H1 (cell line): ENCODE measurements around the gene PCDHA1. TPM values are rescaled to one million over a fixed set of nuclear protein-coding genes. Genes with fewer than 3 reads are reported as not detected.
A peak's percentile ranks its signal among the peaks of the same experiment; 100 is the strongest.

Experiments
- CTCF ChIA-PET: fragments of 300-600 bp; sonication (Branson Sonifier 250); formaldehyde crosslinking; loops from one replicate; lab custom pipeline; 2021; ENCODE audit not compliant: partially characterized antibody; lab: Charles Lee
- POLR2A ChIA-PET: fragments of 300-600 bp; sonication (Branson Sonifier 250); formaldehyde crosslinking; loops from one replicate; lab custom pipeline; 2021; ENCODE audit warnings: inconsistent platforms; ENCODE audit not compliant: partially characterized antibody; lab: Charles Lee
- DNase-seq, 2 experiments: peaks; one replicate each; pipeline versions ENCODE4 v3.0.0 to v3.0.0-alpha.2; 2010 to 2022; ENCODE audit warnings: low spot score in 2 of 2, low read depth in 1 of 2, mixed read lengths in 1 of 2
- FAIRE-seq: peaks from 2 replicates; lab custom pipeline; 2011; peaks lifted over from hg19 to GRCh38; lab: Jason Lieb, UNC
- H2AFZ ChIP-seq: 2 replicates; pipeline ENCODE4 v1.8.1; 2012; ENCODE audit warnings: low read length, inconsistent platforms
- H2AK5ac ChIP-seq: 2 replicates; pipeline ENCODE4 v1.6.1; 2013; ENCODE audit warnings: low read depth, low read length
- H2BK120ac ChIP-seq: replicated peaks from 2 replicates; pipeline ENCODE3; 2013; ENCODE audit warnings: low read depth, low read length, inconsistent platforms
- H2BK12ac ChIP-seq: 2 replicates; pipeline ENCODE4 v1.6.1; 2013; ENCODE audit warnings: low read depth, low read length
- H2BK15ac ChIP-seq: 2 replicates; pipeline ENCODE4 v1.6.1; 2013; ENCODE audit warnings: low read length
- H2BK20ac ChIP-seq: 2 replicates; pipeline ENCODE4 v1.6.1; 2013; ENCODE audit warnings: low read length
- H2BK5ac ChIP-seq: 2 replicates; pipeline ENCODE4 v1.6.1; 2013; ENCODE audit warnings: low read depth, low read length
- H3K14ac ChIP-seq: 2 replicates; pipeline ENCODE4 v1.6.1; 2013; ENCODE audit warnings: inconsistent platforms; ENCODE audit not compliant: insufficient read length
- H3K18ac ChIP-seq: 2 replicates; pipeline ENCODE4 v1.6.1; 2013; ENCODE audit warnings: low read length; ENCODE audit errors: extremely low read depth
- H3K23ac ChIP-seq: 2 replicates; pipeline ENCODE4 v1.6.1; 2013; ENCODE audit warnings: inconsistent platforms; ENCODE audit not compliant: insufficient read length
- H3K23me2 ChIP-seq: 2 replicates; pipeline ENCODE4 v1.6.1; 2013; ENCODE audit warnings: low read depth, low read length
- H3K27ac ChIP-seq: 2 replicates; pipeline ENCODE4 v1.6.1; 2011; ENCODE audit warnings: low read depth, low read length, inconsistent platforms
- H3K27me3 ChIP-seq, 4 experiments: replicated peaks in 1 of 4; 1 replicate in 1 of 4; 2 replicates in 3 of 4; pipeline versions ENCODE4 v1.6.1 to v1.8.1; 2011 to 2013; ENCODE audit warnings: low read length in 3 of 4, mild to moderate bottlenecking in 3 of 4, inconsistent platforms in 2 of 4, mixed read lengths in 2 of 4, moderate library complexity in 1 of 4; ENCODE audit not compliant: control insufficient read depth in 3 of 4, insufficient read depth in 3 of 4; ENCODE audit errors: extremely low read depth in 1 of 4
- H3K36me3 ChIP-seq, 4 experiments: 2 replicates each; pipeline versions ENCODE4 v1.6.1 to v1.8.1; 2011 to 2013; ENCODE audit warnings: mild to moderate bottlenecking in 4 of 4, low read length in 3 of 4, moderate library complexity in 2 of 4, control low read depth in 1 of 4, inconsistent platforms in 1 of 4; ENCODE audit not compliant: insufficient read depth in 4 of 4, control insufficient read depth in 2 of 4
- H3K4ac ChIP-seq: replicated peaks from 2 replicates; pipeline ENCODE3; 2013; ENCODE audit warnings: low read length, low read depth, mixed read lengths, inconsistent platforms; ENCODE audit not compliant: insufficient read length
- H3K4me1 ChIP-seq, 4 experiments: replicated peaks in 1 of 4; 1 replicate in 1 of 4; 2 replicates in 3 of 4; pipeline versions ENCODE4 v1.6.1 to v1.8.1; 2011 to 2013; ENCODE audit warnings: low read length in 3 of 4, inconsistent platforms in 2 of 4, mixed read lengths in 1 of 4; ENCODE audit not compliant: insufficient read depth in 4 of 4, control insufficient read depth in 3 of 4
- H3K4me2 ChIP-seq, 2 experiments: 2 replicates each; pipeline versions ENCODE4 v1.6.1 to v1.8.1; 2011 to 2013; ENCODE audit warnings: low read depth in 2 of 2, low read length in 2 of 2, control low read depth in 1 of 2, inconsistent platforms in 1 of 2, mild to moderate bottlenecking in 1 of 2; ENCODE audit not compliant: insufficient read depth in 1 of 2
- H3K4me3 ChIP-seq, 4 experiments: fragments of 200-600, 300-600 bp in 1 of 4; sonication (generic), shearing (Covaris generic), sonication (Bioruptor Twin) in 1 of 4; 2 replicates each; pipeline versions ENCODE4 v1.5.1 to v1.8.1; 2011 to 2016; ENCODE audit warnings: low read length in 4 of 4, low read depth in 3 of 4, control low read depth in 2 of 4, inconsistent platforms in 2 of 4, mild to moderate bottlenecking in 2 of 4, mixed read lengths in 1 of 4, moderate library complexity in 1 of 4; ENCODE audit not compliant: insufficient read depth in 2 of 4; ENCODE audit errors: extremely low read depth in 1 of 4
- H3K56ac ChIP-seq: replicated peaks from 2 replicates; pipeline ENCODE3; 2013; ENCODE audit warnings: low read depth, mild to moderate bottlenecking, mixed read lengths, low read length, inconsistent platforms; ENCODE audit not compliant: insufficient read length
- H3K79me1 ChIP-seq: 2 replicates; pipeline ENCODE4 v1.6.1; 2013; ENCODE audit warnings: low read depth, low read length, control low read depth
- H3K79me2 ChIP-seq, 2 experiments: 2 replicates each; pipeline versions ENCODE4 v1.6.1 to v1.8.1; 2012 to 2013; ENCODE audit warnings: low read length in 2 of 2, mild to moderate bottlenecking in 2 of 2, inconsistent platforms in 1 of 2; ENCODE audit not compliant: insufficient read depth in 2 of 2, control insufficient read depth in 1 of 2
- H3K9ac ChIP-seq, 4 experiments: replicated peaks in 1 of 4; 1 replicate in 1 of 4; 2 replicates in 3 of 4; pipeline versions ENCODE4 v1.6.1 to v1.8.1; 2011 to 2013; ENCODE audit warnings: low read depth in 3 of 4, low read length in 3 of 4, control low read depth in 2 of 4, mild to moderate bottlenecking in 2 of 4, moderate library complexity in 2 of 4, inconsistent platforms in 1 of 4; ENCODE audit errors: extremely low read depth in 1 of 4
- H3K9me3 ChIP-seq, 2 experiments: 2 replicates each; pipeline versions ENCODE4 v1.6.1 to v1.8.1; 2012 to 2013; ENCODE audit warnings: mild to moderate bottlenecking in 2 of 2, moderate library complexity in 2 of 2, control low read depth in 1 of 2, inconsistent platforms in 1 of 2, low read depth in 1 of 2, low read length in 1 of 2, mixed read lengths in 1 of 2; ENCODE audit not compliant: insufficient read depth in 2 of 2
- H4K20me1 ChIP-seq, 2 experiments: replicated peaks in 1 of 2; 2 replicates each; pipeline versions ENCODE3 to v1.8.1; 2011 to 2013; ENCODE audit warnings: inconsistent platforms in 2 of 2, low read length in 2 of 2, mild to moderate bottlenecking in 1 of 2; ENCODE audit not compliant: insufficient read depth in 2 of 2, control insufficient read depth in 1 of 2
- H4K5ac ChIP-seq: 2 replicates; pipeline ENCODE4 v1.6.1; 2013; ENCODE audit warnings: low read length, low read depth, mixed read lengths, inconsistent platforms; ENCODE audit not compliant: insufficient read length
- H4K8ac ChIP-seq: 2 replicates; pipeline ENCODE4 v1.8.0; 2013; ENCODE audit warnings: mild to moderate bottlenecking, moderate library complexity, low read length, inconsistent platforms; ENCODE audit not compliant: insufficient read depth; ENCODE audit errors: extremely low read depth
- H4K91ac ChIP-seq: replicated peaks from 2 replicates; pipeline ENCODE3; 2013; ENCODE audit warnings: low read length, mixed read lengths, inconsistent platforms; ENCODE audit not compliant: insufficient read length
- BACH1 ChIP-seq: IDR thresholded peaks from 2 replicates; pipeline ENCODE4 v1.6.1; 2012; ENCODE audit warnings: low read length, improper control_type of control experiment
- BCL11A ChIP-seq, 2 experiments: IDR thresholded peaks; one replicate each; pipeline ENCODE4 v1.6.1; 2011; ENCODE audit warnings: low read depth in 2 of 2, low read length in 2 of 2, mild to moderate bottlenecking in 2 of 2
- CHD1 ChIP-seq: IDR thresholded peaks from 2 replicates; pipeline ENCODE4 v1.6.1; 2012; ENCODE audit warnings: low read depth, low read length, improper control_type of control experiment
- EZH2 ChIP-seq: fragments of 200-600 bp; sonication (generic); IDR thresholded peaks from 2 replicates; pipeline ENCODE4 v1.7.1; 2012; ENCODE audit warnings: low read depth, mild to moderate bottlenecking, moderate library complexity, low read length, inconsistent platforms; ENCODE audit not compliant: severe bottlenecking
- NANOG ChIP-seq: IDR thresholded peaks from 2 replicates; pipeline ENCODE4 v1.6.1; 2011; ENCODE audit warnings: low read length, low read depth, mild to moderate bottlenecking, inconsistent platforms; ENCODE audit not compliant: insufficient read depth, poor library complexity, severe bottlenecking
- PHF8 ChIP-seq: fragments of 200-600 bp; sonication (generic); conservative IDR thresholded peaks from 2 replicates; pipeline ENCODE4 v1.7.1; 2012; ENCODE audit warnings: low read depth, mild to moderate bottlenecking, inconsistent platforms, low read length, moderate library complexity
- SAP30 ChIP-seq: fragments of 300-600 bp; sonication (generic); IDR thresholded peaks from 2 replicates; pipeline ENCODE4 v1.7.1; 2012; ENCODE audit warnings: low read length, moderate library complexity, mild to moderate bottlenecking, inconsistent platforms; ENCODE audit not compliant: insufficient read depth, insufficient replicate concordance
- SIN3A ChIP-seq, 2 experiments: IDR thresholded peaks in 1 of 2; conservative IDR thresholded peaks in 1 of 2; 2 replicates each; pipeline ENCODE4 v1.6.1; 2011 to 2012; ENCODE audit warnings: low read length in 2 of 2, improper control_type of control experiment in 1 of 2, low read depth in 1 of 2, mild to moderate bottlenecking in 1 of 2
- TBP ChIP-seq: IDR thresholded peaks from 2 replicates; pipeline ENCODE4 v1.6.1; 2011; ENCODE audit warnings: low read depth, low read length, improper control_type of control experiment
- YY1 ChIP-seq: IDR thresholded peaks from 2 replicates; pipeline ENCODE4 v1.6.1; 2011; ENCODE audit warnings: low read depth, mild to moderate bottlenecking, low read length
- WGBS, 2 experiments: shearing (Covaris generic) in 1 of 2; methylation state at CpG; one replicate each; pipeline versions ENCODE4 v1.1.6 to v1.1.7; 2013 to 2015; ENCODE audit warnings: low lambda C conversion rate in 2 of 2, mixed read lengths in 2 of 2, inconsistent platforms in 1 of 2, low coverage in 1 of 2, missing lambda C conversion rate in 1 of 2; ENCODE audit not compliant: insufficient replicate concordance in 2 of 2, insufficient coverage in 1 of 2, insufficient read length in 1 of 2; ENCODE audit errors: extremely low coverage in 1 of 2, missing lambda C conversion rate in 1 of 2; 5-methylcytosine and 5-hydroxymethylcytosine counted together
- polyA plus RNA-seq, 7 experiments: library from polyadenylated mRNA; depleted of rRNA in 3 of 7; stranded (reverse) in 5 of 7; unstranded in 2 of 7; fragments of >200 nt in 5 of 7; fragments of 200-250 nt in 2 of 7; gene quantifications; 1 replicate in 5 of 7; 2 replicates in 1 of 7; 4 replicates in 1 of 7; pipeline versions ENCODE4 v1.2.1 to v1.2.3, GENCODE V29; 2011 to 2013; ENCODE audit warnings: missing spikeins in 2 of 7, mixed read lengths in 2 of 7
- total RNA-seq: library from RNA; stranded (reverse); fragmentation: NEBNext Ultra II Directional; extraction: Animal tissue kit (Norgen Biotek cat#: 25700); gene quantifications from 2 replicates; pipeline ENCODE4 v1.2.1, GENCODE V29; 2021

The PCDHA1 gene
- total and polyA plus RNA-seq, 2 of the 8 experiments (the other 6 are each of a cell fraction or from before 2014, with no cell fraction given): 0.23 to 0.50 TPM

- Histone ChIP-seq H3K4me2 (peak within 1 kb of the TSS; percentile 82 to 93), H3K9me3 (no peaks in the 10 kb centered on the region), H3K9ac (no peak within 1 kb of the TSS), H2AK5ac (no peak within 1 kb of the TSS), H2AFZ (peak within 1 kb of the TSS; percentile 89), H3K4me1 (peaks cover 0 to 9% (median 3%) of the 10 kb centered on the region in 4 experiments; a peak in 5 of 7 replicates), H3K79me1 (no peaks in the 10 kb centered on the region), H3K79me2 (no peaks in the 10 kb centered on the region), H2BK12ac (no peak within 1 kb of the TSS), H4K20me1 (no peaks in the 10 kb centered on the region), H4K91ac (no peak within 1 kb of the TSS), H2BK5ac (no peak within 1 kb of the TSS), H3K18ac (no peak within 1 kb of the TSS), H3K36me3 (no peaks in the 10 kb centered on the region), H4K8ac (no peak within 1 kb of the TSS), H3K23ac (no peak within 1 kb of the TSS), H4K5ac (no peak within 1 kb of the TSS), H3K56ac (no peak within 1 kb of the TSS), H2BK15ac (no peak within 1 kb of the TSS), H3K4me3 (peak within 1 kb of the TSS; percentile 42 to 65 (median 60)), H3K27ac (no peak within 1 kb of the TSS), H2BK20ac (no peak within 1 kb of the TSS; the same call in 1 of the 2 replicates), H2BK120ac (no peak within 1 kb of the TSS), H3K27me3 (peaks cover 0 to 14% (median 11%) of the 10 kb centered on the region in 4 experiments; a peak in 6 of 7 replicates), H3K4ac (no peak within 1 kb of the TSS), H3K23me2 (peaks cover 11% of the 10 kb centered on the region; the same call in 1 of the 2 replicates), H3K14ac (no peak within 1 kb of the TSS)
- 12% methylated on average over 20 of the region's 20 CpGs; no CpG with 5 or more reads in 1 of the 2 experiments for WGBS, 2 experiments
- TF ChIP-seq PHF8 (0 out of 2 replicates have a peak, but pooled peaks have one; percentile 41), BACH1 (no peak), SIN3A (conservative IDR thresholded peaks at IDR 0.05 in 1 of 2, IDR thresholded peaks at IDR 0.05 in 1 of 2; ENCODE audit: low read depth in 1 of 2, low read length in 2 of 2) (peak in 1 of 2 experiments; percentile 58; a peak in 1 of 4 replicates), YY1 (no peak), BCL11A (IDR thresholded peaks at IDR 0.05; ENCODE audit: low read depth in 2 of 2, low read length in 2 of 2) (no peak), EZH2 (peak; percentile 39), TBP (no peak), NANOG (no peak), SAP30 (peak; percentile 14), CHD1 (no peak)
- CTCF ChIA-PET: interaction anchor here (0.6 to 5.6 kb wide), 18 partner anchors 9 to 264 kb away, joined by 3 to 36 read pairs (median 5); partner anchors contain the start of genes PCDHA10, PCDHA11, PCDHA12 and PCDHA13
- POLR2A ChIA-PET: interaction anchor here (0.6 to 3.2 kb wide), 6 partner anchors 10 to 189 kb away, joined by 4 to 11 read pairs (median 4); partner anchors contain the start of genes PCDHA11, PCDHAC1 and PCDHB2
- FAIRE-seq: peak; percentile 90
- DNase-seq: no peak
Measured at GRCh38 chr5:141050622-141051520, 264.9 kb downstream of the PCDHA1 start, which contains the start of gene PCDHB1. PCDHB1 (plus strand) TSS chr5:141051374; CDS start chr5:141051471, 97 bp downstream.
